SK-N-SH (cell line): ENCODE data around the gene TMEM169.

ENCODE experiments used
- CHD2 ChIP-seq: fragments of 150-350 bp; IDR thresholded peaks from 2 replicates; pipeline ENCODE4 v1.6.1; 2018; ENCODE audit warnings: low read length; ENCODE audit not compliant: partially characterized antibody
- CTCF ChIP-seq: fragments of 200-600 bp; sonication (generic); IDR thresholded peaks from 2 replicates; pipeline ENCODE4 v1.6.1; 2017; ENCODE audit warnings: antibody characterized with exemption, mild to moderate bottlenecking, moderate library complexity
- FOSL2 ChIP-seq: IDR thresholded peaks from 2 replicates; pipeline ENCODE4 v1.4.0; 2012; ENCODE audit warnings: low read depth, mild to moderate bottlenecking, moderate library complexity, borderline replicate concordance
- JUND ChIP-seq: IDR thresholded peaks from 2 replicates; pipeline ENCODE4 v1.4.0; 2012
- MAX ChIP-seq: IDR thresholded peaks from 2 replicates; pipeline ENCODE4 v1.4.0; 2012; ENCODE audit warnings: low read depth
- NFIC ChIP-seq: IDR thresholded peaks from 2 replicates; pipeline ENCODE4 v1.4.0; 2012; ENCODE audit warnings: borderline replicate concordance
- POLR2AphosphoS5 ChIP-seq: IDR thresholded peaks from 2 replicates; pipeline ENCODE4 v1.6.1; 2012; ENCODE audit warnings: low read depth, low read length
- RFX5 ChIP-seq: IDR thresholded peaks from 2 replicates; pipeline ENCODE4 v1.6.1; 2012; ENCODE audit warnings: mild to moderate bottlenecking, improper control_type of control experiment, low read length
- TAF1 ChIP-seq: IDR thresholded peaks from 2 replicates; pipeline ENCODE4 v1.6.1; 2012; ENCODE audit warnings: low read depth, mild to moderate bottlenecking, low read length, moderate library complexity, borderline replicate concordance
- TEAD4 ChIP-seq: IDR thresholded peaks from 2 replicates; pipeline ENCODE4 v1.4.0; 2012; ENCODE audit warnings: mild to moderate bottlenecking, borderline replicate concordance; ENCODE audit not compliant: insufficient read depth
- USF2 ChIP-seq: fragments of 150-350 bp; IDR thresholded peaks from 2 replicates; pipeline ENCODE4 v1.6.1; 2017; ENCODE audit warnings: antibody characterized with exemption, low read length, low read depth, borderline replicate concordance
- YY1 ChIP-seq: IDR thresholded peaks from 2 replicates; pipeline ENCODE4 v1.4.0; 2012; ENCODE audit warnings: low read depth, mild to moderate bottlenecking

- TF ChIP-seq POLR2AphosphoS5 (no peak), CTCF (no peak), TAF1 (no peak), JUND (no peak), NFIC (no peak), USF2 (no peak), YY1 (no peak), MAX (no peak), TEAD4 (no peak), FOSL2 (no peak), CHD2 (no peak), RFX5 (no peak)
These were observed 34.3 kb upstream of the TMEM169 start for GRCh38 chr2:216047397-216047796.
